ENCODE measurements around the gene KIF23.

Gene KIF23

DNA sequence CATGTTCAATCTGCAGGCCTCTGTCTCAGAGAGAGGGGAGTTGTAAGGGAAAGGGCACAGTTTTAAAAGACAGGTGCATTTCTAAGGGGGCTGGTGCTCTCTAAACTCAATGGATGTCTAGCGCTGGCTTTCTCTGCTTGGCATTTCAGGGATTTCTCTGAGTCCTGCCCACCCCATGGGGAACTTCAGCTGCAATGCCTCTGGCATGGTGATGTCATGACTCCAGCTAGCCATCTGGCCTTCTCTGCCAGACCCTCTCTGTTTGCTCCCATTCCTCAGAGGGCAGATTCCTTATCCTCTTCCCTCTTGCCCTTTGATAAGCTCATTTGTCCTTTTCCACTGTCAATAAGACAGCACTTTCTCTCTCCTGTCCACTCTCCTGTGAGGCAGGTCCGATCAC, 79.3 kb downstream of the KIF23 start:
- no peak overlapping the region for H3K4me3 ChIP-seq (ENCODE audit: low read depth, low read length)
- TF ChIP-seq, protein P1, sequence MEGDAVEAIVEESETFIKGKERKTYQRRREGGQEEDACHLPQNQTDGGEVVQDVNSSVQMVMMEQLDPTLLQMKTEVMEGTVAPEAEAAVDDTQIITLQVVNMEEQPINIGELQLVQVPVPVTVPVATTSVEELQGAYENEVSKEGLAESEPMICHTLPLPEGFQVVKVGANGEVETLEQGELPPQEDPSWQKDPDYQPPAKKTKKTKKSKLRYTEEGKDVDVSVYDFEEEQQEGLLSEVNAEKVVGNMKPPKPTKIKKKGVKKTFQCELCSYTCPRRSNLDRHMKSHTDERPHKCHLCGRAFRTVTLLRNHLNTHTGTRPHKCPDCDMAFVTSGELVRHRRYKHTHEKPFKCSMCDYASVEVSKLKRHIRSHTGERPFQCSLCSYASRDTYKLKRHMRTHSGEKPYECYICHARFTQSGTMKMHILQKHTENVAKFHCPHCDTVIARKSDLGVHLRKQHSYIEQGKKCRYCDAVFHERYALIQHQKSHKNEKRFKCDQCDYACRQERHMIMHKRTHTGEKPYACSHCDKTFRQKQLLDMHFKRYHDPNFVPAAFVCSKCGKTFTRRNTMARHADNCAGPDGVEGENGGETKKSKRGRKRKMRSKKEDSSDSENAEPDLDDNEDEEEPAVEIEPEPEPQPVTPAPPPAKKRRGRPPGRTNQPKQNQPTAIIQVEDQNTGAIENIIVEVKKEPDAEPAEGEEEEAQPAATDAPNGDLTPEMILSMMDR (IDR thresholded peaks at IDR 0.05; ENCODE audit: insufficient read depth, low read depth, low read length, missing control alignments) = no peak
- DNase-seq (ENCODE audit: low read depth) = no peak

DNA sequence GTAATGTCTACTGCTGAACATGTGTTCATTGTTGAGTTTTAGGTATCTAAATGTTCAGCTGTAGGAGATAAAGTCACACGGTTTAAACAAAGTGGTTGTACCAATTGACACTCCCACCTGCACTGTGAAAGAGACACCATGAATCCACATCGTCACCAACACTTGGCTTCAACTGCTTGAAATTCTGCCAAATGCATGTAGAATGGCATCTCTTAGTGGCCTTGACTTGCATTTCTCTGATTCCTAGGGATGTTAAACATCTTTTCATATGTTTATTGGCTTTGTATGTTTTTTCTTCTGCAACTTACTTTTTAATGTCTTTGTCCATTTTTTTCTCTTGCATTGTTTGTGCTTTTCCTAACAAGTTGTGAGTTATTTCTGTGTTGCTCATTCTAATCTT, 81.9 kb downstream of the KIF23 start:
- TF ChIP-seq, protein P1 (IDR thresholded peaks at IDR 0.05; ENCODE audit: insufficient read depth, low read depth, low read length, missing control alignments) = no peak
- no peak overlapping the region for H3K4me3 ChIP-seq (ENCODE audit: low read depth, low read length)
- no peak for DNase-seq (ENCODE audit: low read depth)

DNA sequence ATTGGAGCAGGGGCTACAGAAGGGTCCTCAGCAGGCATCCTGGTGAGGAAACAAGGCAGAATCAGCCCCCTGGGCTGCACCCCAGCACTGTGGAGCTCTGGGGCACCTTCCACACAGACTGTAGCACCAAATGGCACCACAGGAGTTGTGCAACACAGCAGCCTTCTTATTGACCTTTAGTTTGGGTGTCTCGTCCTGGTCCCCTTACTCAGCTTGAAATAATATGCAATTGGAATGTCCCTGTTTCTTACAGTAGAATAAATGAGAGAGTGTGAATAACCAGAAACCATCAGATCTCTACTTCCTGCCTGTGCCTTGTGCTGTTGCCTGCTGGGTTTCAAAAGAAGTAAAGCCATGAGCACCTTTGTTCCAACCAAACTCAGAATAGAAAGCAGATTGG, 82.9 kb downstream of the KIF23 start:
- DNase-seq (ENCODE audit: low read depth) = no peak
- TF ChIP-seq, protein P1 (IDR thresholded peaks at IDR 0.05; ENCODE audit: insufficient read depth, low read depth, low read length, missing control alignments) = no peak
- H3K4me3 ChIP-seq (ENCODE audit: low read depth, low read length) = no peak overlapping the region

DNA sequence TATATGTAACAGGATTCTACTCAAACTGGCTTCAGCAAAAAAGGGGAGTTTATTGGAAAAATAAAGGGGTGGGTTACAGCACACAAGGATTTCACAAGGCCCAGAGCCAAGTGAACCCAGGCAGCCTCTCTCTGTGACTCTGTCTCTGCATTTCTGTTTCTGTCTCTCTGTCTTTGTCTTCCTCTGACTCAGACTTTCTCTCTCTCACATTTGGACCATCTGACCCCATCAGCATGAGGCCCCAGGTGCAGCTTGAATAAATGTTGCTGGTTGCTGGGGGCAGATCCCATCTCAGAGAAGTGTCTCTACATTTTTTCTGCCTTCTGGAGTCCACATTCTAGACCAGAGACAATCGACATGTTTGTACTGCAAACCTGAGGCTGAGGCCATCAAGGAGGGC, 83.5 kb downstream of the KIF23 start:
- DNase-seq (ENCODE audit: low read depth) = no peak
- TF ChIP-seq, protein P1 (IDR thresholded peaks at IDR 0.05; ENCODE audit: insufficient read depth, low read depth, low read length, missing control alignments) = no peak
- no peak overlapping the region for H3K4me3 ChIP-seq (ENCODE audit: low read depth, low read length)

Data from GM12865 (cell line).